Fibroblast of upper back skin (primary cell): ENCODE data around the gene USP20.

Experiments
- DNase-seq: peaks from one replicate; pipeline ENCODE4 v3.0.0-alpha.2; 2013

USP20 gene

DNA sequence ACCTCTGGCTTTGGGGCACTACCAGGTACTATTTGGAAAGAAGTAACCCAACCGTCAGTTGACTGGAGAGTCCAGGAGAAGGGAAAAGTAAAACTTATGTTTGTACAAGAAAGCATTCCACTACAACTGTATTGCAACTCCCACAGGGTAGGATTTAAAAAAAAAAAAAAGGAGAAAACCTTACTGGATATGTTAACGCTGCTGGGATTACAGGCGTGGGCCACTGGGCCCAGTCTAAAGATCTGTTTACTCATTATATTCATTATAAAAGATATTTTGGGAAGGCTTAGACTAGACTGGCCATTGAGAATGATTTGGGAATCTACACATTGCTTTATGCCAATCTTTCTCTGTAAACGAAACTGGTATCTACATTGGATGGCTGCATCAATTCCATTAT lies 86.6 kb downstream of the USP20 start:
- no peak for DNase-seq

DNA sequence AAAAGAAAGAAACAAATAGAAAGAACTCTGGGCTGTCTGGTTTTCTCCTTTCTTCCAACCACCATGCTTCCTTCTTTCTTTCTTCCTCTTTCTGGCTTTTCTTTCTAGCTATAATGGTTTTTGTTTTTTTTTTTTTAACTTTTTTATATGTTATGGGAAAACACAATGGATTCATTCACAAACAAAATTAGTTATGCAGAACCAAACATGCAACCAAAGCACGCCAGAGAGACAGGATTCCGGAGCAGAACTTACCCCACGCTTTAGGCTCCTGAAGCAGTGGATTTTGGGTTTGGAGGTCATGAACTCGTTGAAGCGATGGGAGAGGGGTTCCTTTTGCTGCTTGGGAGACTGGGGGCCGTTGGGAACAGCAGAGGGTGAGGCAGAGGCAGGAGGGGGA lies 88.3 kb downstream of the USP20 start:
- no peak for DNase-seq

DNA sequence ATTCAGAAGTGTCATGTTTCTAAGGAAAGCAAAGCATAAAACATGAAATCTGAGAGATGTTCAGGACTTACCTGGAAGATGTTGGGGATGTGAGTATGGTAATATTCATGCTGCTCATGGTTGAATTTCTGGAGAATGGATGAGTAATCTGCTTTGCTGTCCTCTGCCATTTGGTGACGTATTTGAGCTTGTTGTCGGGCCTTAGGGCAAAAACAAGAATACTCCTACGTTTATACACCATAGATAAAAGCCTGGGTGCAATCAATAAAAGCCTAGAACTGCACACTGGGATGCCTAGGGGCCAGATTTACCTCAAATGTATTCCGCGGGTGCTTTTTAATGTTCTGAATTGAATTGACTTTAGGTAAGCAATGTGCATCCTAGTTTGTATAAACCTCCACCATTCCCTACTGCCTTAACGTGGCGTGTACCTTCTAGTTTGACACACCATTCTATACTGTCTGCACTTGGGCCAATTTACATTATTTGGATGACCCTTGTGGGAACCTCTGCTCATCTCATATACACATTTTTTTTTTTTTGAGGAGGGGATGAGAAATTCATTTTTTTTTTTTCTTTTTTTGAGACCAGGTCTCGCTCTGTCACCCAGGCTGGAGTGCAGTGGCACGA lies 94.4 kb downstream of the USP20 start:
- no peak for DNase-seq

DNA sequence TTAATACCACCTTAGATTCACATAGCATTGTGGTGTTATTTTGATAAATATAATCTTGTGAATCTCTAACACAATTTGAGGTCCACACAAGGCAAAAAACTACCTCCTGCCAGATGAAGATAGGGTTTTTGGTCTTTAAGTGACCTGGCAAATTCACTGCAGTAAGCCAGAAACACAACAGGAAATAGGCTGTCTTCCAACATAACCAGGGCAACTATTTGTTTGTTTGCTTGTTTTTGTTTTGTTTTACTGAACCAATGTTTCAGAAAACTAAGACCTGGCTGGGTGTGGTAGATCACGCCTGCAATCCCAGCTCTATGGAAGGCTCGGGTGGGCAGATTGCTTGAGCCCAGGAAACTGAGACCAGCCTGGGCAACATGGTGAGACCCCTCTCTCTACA lies 95.5 kb downstream of the USP20 start:
- no peak for DNase-seq
